K562 (cell line): ENCODE measurements around the gene ITGB2. TPM values are rescaled to one million over a fixed set of nuclear protein-coding genes. Genes with fewer than 3 reads are reported as not detected.

Experiments used
- ATAC-seq: fragments of 200-7000 bp; cut with Tn5 transposase; 3 replicates; pipeline ENCODE4 v1.9.1; 2020; ENCODE audit warnings: moderate library complexity
- BruUV-seq: library from RNA; stranded (reverse); fragments of 400-500 nt; replicated peaks from 2 replicates; lab custom pipeline; 2021; lab: Mats Ljungman, UMichigan
- CTCF ChIA-PET: fragments of 300-600 bp; formaldehyde crosslinking; extraction: SDS; loops from one replicate; lab custom pipeline; 2021; ENCODE audit warnings: low intra/inter-chr PET ratio; lab: Yijun Ruan, JAX
- POLR2A ChIA-PET: fragments of 300-600, 350-650 bp; sonication (Branson Sonifier 250); formaldehyde crosslinking; extraction: SDS; loops from one replicate; lab custom pipeline; 2021; ENCODE audit warnings: antibody characterized with exemption, inconsistent platforms; lab: Yijun Ruan, JAX
- DNase-seq, 4 experiments: peaks; one replicate each; pipeline versions ENCODE4 v3.0.0 to v3.0.0-alpha.2; 2011 to 2018; ENCODE audit warnings: low spot score in 3 of 4, mixed read lengths in 3 of 4; ENCODE audit errors: extremely low read depth in 1 of 4
- FAIRE-seq: peaks from 2 replicates; lab custom pipeline; 2011; peaks lifted over from hg19 to GRCh38; lab: Jason Lieb, UNC
- H2AFZ ChIP-seq: 2 replicates; pipeline ENCODE4 v1.6.0; 2011; ENCODE audit warnings: low read depth, low read length, control low read depth, inconsistent platforms
- H3K27ac ChIP-seq: fragments of 200-600 bp; 3 replicates; pipeline ENCODE4 v1.8.0; 2011; ENCODE audit warnings: low read depth, mild to moderate bottlenecking, control low read depth, inconsistent platforms, low read length, moderate library complexity, mixed read lengths; ENCODE audit errors: extremely low read depth
- H3K27me3 ChIP-seq, 2 experiments: fragments of 300-600 bp in 1 of 2; 2 replicates in 1 of 2; 3 replicates in 1 of 2; pipeline versions ENCODE4 v1.6.0 to v1.8.0; 2011; ENCODE audit warnings: inconsistent platforms in 2 of 2, low read length in 2 of 2, mild to moderate bottlenecking in 1 of 2, mixed read lengths in 1 of 2, moderate library complexity in 1 of 2; ENCODE audit not compliant: control insufficient read depth in 2 of 2, insufficient read depth in 2 of 2
- H3K36me3 ChIP-seq: fragments of 300-600 bp; 3 replicates; pipeline ENCODE4 v1.8.0; 2011; ENCODE audit warnings: mild to moderate bottlenecking, low read length, inconsistent platforms; ENCODE audit not compliant: control insufficient read depth, insufficient read depth
- H3K4me1 ChIP-seq, 2 experiments: fragments of 200-600 bp in 1 of 2; replicated peaks in 1 of 2; 2 replicates in 1 of 2; 3 replicates in 1 of 2; pipeline versions ENCODE4 v1.5.1 to v1.8.0; 2011; ENCODE audit warnings: inconsistent platforms in 2 of 2, low read length in 2 of 2, mild to moderate bottlenecking in 1 of 2, mixed read lengths in 1 of 2, moderate library complexity in 1 of 2; ENCODE audit not compliant: control insufficient read depth in 2 of 2, insufficient read depth in 2 of 2
- H3K4me2 ChIP-seq: 2 replicates; pipeline ENCODE4 v1.6.1; 2011; ENCODE audit warnings: low read length, control low read depth, inconsistent platforms, mixed read lengths; ENCODE audit not compliant: insufficient read depth
- H3K4me3 ChIP-seq: fragments of 200-600 bp; sonication (generic), shearing (Covaris generic); 2 replicates; pipeline ENCODE4 v1.5.1; 2016; ENCODE audit warnings: control low read depth, inconsistent platforms
- H3K79me2 ChIP-seq: fragments of 200-600 bp; 3 replicates; pipeline ENCODE4 v1.8.0; 2011; ENCODE audit warnings: low read length, inconsistent platforms; ENCODE audit not compliant: control insufficient read depth, insufficient read depth
- H3K9ac ChIP-seq, 2 experiments: 2 replicates each; pipeline versions ENCODE4 v1.6.0 to v1.6.1; 2011; ENCODE audit warnings: low read depth in 2 of 2, low read length in 2 of 2, control low read depth in 1 of 2, inconsistent platforms in 1 of 2, mild to moderate bottlenecking in 1 of 2, mixed read lengths in 1 of 2; ENCODE audit not compliant: insufficient read depth in 1 of 2
- H3K9me1 ChIP-seq: one replicate; pipeline ENCODE4 v1.6.0; 2011; ENCODE audit warnings: inconsistent platforms, mild to moderate bottlenecking, low read length, moderate library complexity; ENCODE audit not compliant: control insufficient read depth, insufficient read depth
- H3K9me3 ChIP-seq: replicated peaks from 2 replicates; pipeline ENCODE4 v1.5.1; 2011; ENCODE audit warnings: low read depth, low read length, inconsistent platforms; ENCODE audit not compliant: control insufficient read depth, insufficient read depth
- H4K20me1 ChIP-seq: replicated peaks from 2 replicates; pipeline ENCODE4 v1.6.1; 2011; ENCODE audit warnings: low read length, inconsistent platforms, mixed read lengths; ENCODE audit not compliant: control insufficient read depth, insufficient read depth
- SPI1 ChIP-seq: IDR thresholded peaks from 2 replicates; pipeline ENCODE4 v1.6.1; 2011; ENCODE audit warnings: low read depth, low read length, control low read depth, borderline replicate concordance
- WGBS: fragments of 100-300 bp; shearing (Covaris generic); methylation state at CpG from one replicate; pipeline ENCODE4 v1.1.6; 2016; ENCODE audit warnings: low coverage, mixed read lengths; ENCODE audit not compliant: insufficient coverage; ENCODE audit errors: missing lambda C conversion rate; 5-methylcytosine and 5-hydroxymethylcytosine counted together
- in situ Hi-C: fragments of 300-500 bp; cut with MboI; formaldehyde crosslinking; loops from 4 replicates; pipeline ENCODE4 v1.15.0; 2018; ENCODE audit warnings: inconsistent platforms, mixed read lengths
- intact Hi-C: fragments of 100-400 bp; cut with micrococcal nuclease; formaldehyde crosslinking; loops from 2 replicates; pipeline ENCODE4 v1.14.2; 2022
- polyA plus RNA-seq, 8 experiments: library from polyadenylated mRNA; depleted of rRNA in 4 of 8; stranded (reverse) in 5 of 8; unstranded in 3 of 8; fragments of >200 nt; fragmentation: Nextera tagmentation in 2 of 8; fragmentation: Illumina TruSeq in 1 of 8; extraction: Ambion mirVana in 2 of 8; extraction: Trizol in 1 of 8; gene quantifications; 2 replicates each; pipeline versions ENCODE4 v1.2.1 to v1.2.3, GENCODE V29; 2011 to 2014; ENCODE audit warnings: inconsistent platforms in 1 of 8, missing spikeins in 1 of 8
- total RNA-seq, 7 experiments: library from RNA; depleted of rRNA in 6 of 7; stranded (reverse); fragments of >200 nt in 6 of 7; fragmentation: Illumina TruSeq in 2 of 7; extraction: Trizol in 2 of 7; gene quantifications; 2 replicates each; pipeline versions ENCODE4 v1.2.1 to v1.2.3, GENCODE V29; 2011 to 2021; ENCODE audit warnings: low replicate concordance in 1 of 7
- TF ChIP-seq, protein P1 (sequence below): sonication (generic); formaldehyde crosslinking; IDR thresholded peaks from 2 replicates; pipeline ENCODE4 v1.9.0; 2022; ENCODE audit warnings: mild to moderate bottlenecking, missing genetic modification reagents

Gene ITGB2
- total and polyA plus RNA-seq, 9 of the 15 experiments (the other 6 are each of a cell fraction or from before 2014, with no cell fraction given), result 0.07 to 1.3 (median 0.51) TPM; not detected in 2

GRCh38 chr21:44903050-44903685 lies 17.5 kb downstream of the ITGB2 start:
- 20% methylated on average over 18 of the region's 18 CpGs for WGBS
- peak; percentile 39; the same call in 1 of the 2 replicates for TF ChIP-seq SPI1
- TF ChIP-seq, protein P1, sequence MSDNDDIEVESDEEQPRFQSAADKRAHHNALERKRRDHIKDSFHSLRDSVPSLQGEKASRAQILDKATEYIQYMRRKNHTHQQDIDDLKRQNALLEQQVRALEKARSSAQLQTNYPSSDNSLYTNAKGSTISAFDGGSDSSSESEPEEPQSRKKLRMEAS (CRISPR knock-in tag), result no peak
- in situ Hi-C loops, result no loop called here
- Histone ChIP-seq H3K27me3 (peaks cover 47 to 81% of the 10 kb centered on the region in 2 experiments), H3K4me1 (peaks cover 9 to 75% of the 10 kb centered on the region in 2 experiments; a peak in 3 of 5 replicates), H3K4me2 (no peak overlapping the region), H3K4me3 (no peak overlapping the region), H3K79me2 (no peaks in the 10 kb centered on the region), H3K9me3 (peaks cover 12% of the 10 kb centered on the region), H4K20me1 (peaks cover 6% of the 10 kb centered on the region), H3K36me3 (no peaks in the 10 kb centered on the region; the same call in 2 of the 3 replicates), H2AFZ (no peak overlapping the region), H3K9ac (peak overlapping the region in 1 of 2 experiments; percentile 31; a peak in 1 of 4 replicates), H3K27ac (no peak overlapping the region), H3K9me1 (no peaks in the 10 kb centered on the region)
- BruUV-seq, result no TSS peak
- ATAC-seq, result no peak
- no peak for DNase-seq
- intact Hi-C loops, result no loop called here
- POLR2A ChIA-PET, result interaction anchor here (0.6 to 0.9 kb wide), 2 partner anchors 99 to 102 kb away, joined by 3 to 5 read pairs; partner anchors contain the start of gene UBE2G2
- FAIRE-seq, result no peak
- CTCF ChIA-PET, result no interaction called here
